HepG2 (cell line): ENCODE data around the gene TNFRSF9. TPM values are rescaled to one million over a fixed set of nuclear protein-coding genes. Genes with fewer than 3 reads are reported as not detected.
A peak's percentile ranks its signal among the peaks of the same experiment; 100 is the strongest.

Experiments
- ATAC-seq: fragments of 200-7000 bp; cut with Tn5 transposase; 3 replicates; pipeline ENCODE4 v1.9.1; 2020; ENCODE audit warnings: mild to moderate bottlenecking, moderate library complexity
- BruUV-seq: library from RNA; stranded (reverse); fragments of 400-500 nt; replicated peaks from 2 replicates; lab custom pipeline; 2021; lab: Mats Ljungman, UMichigan
- CTCF ChIA-PET: fragments of 300-600 bp; formaldehyde crosslinking; extraction: SDS; loops from one replicate; lab custom pipeline; 2021; ENCODE audit warnings: low total read pairs, inconsistent platforms, low intra/inter-chr PET ratio; lab: Yijun Ruan, JAX
- POLR2A ChIA-PET: fragments of 350-600 bp; sonication (Branson Sonifier 250); formaldehyde crosslinking; loops from one replicate; lab custom pipeline; 2020; ENCODE audit warnings: antibody characterized with exemption, inconsistent platforms; lab: Yijun Ruan, JAX
- DNase-seq: peaks from one replicate; pipeline ENCODE4 v3.0.0-alpha.2; 2015; ENCODE audit warnings: low spot score
- FAIRE-seq: peaks from 3 replicates; lab custom pipeline; 2011; peaks lifted over from hg19 to GRCh38; lab: Jason Lieb, UNC
- H2AFZ ChIP-seq: one replicate; pipeline ENCODE4 v1.6.1; 2011; ENCODE audit warnings: low read length, inconsistent platforms
- H3K27ac ChIP-seq: fragments of 300-600 bp; 3 replicates; pipeline ENCODE4 v1.8.0; 2011; ENCODE audit warnings: mixed run types, mild to moderate bottlenecking, mixed read lengths, low read length, inconsistent platforms; ENCODE audit not compliant: insufficient read depth; ENCODE audit errors: extremely low read length
- H3K27me3 ChIP-seq, 2 experiments: fragments of 200-600 bp in 1 of 2; 2 replicates in 1 of 2; 3 replicates in 1 of 2; pipeline versions ENCODE4 v1.6.0 to v1.8.0; 2011; ENCODE audit warnings: low read length in 2 of 2, mild to moderate bottlenecking in 2 of 2, moderate library complexity in 2 of 2, inconsistent platforms in 1 of 2; ENCODE audit not compliant: insufficient read depth in 2 of 2, control insufficient read depth in 1 of 2
- H3K36me3 ChIP-seq, 2 experiments: fragments of 200-600 bp in 1 of 2; replicated peaks in 1 of 2; 2 replicates in 1 of 2; 3 replicates in 1 of 2; pipeline versions ENCODE4 v1.5.1 to v1.8.0; 2011; ENCODE audit warnings: low read length in 2 of 2, inconsistent platforms in 1 of 2; ENCODE audit not compliant: insufficient read depth in 2 of 2, control insufficient read depth in 1 of 2
- H3K4me1 ChIP-seq: 2 replicates; pipeline ENCODE4 v1.5.1; 2012; ENCODE audit warnings: low read length, inconsistent platforms; ENCODE audit not compliant: insufficient read depth
- H3K4me2 ChIP-seq: 2 replicates; pipeline ENCODE4 v1.6.0; 2011; ENCODE audit warnings: low read depth, low read length, inconsistent platforms
- H3K4me3 ChIP-seq, 3 experiments: fragments of 200-600 bp in 1 of 3; sonication (generic), shearing (Covaris generic) in 1 of 3; replicated peaks in 1 of 3; 2 replicates each; pipeline ENCODE4 v1.5.1; 2011 to 2016; ENCODE audit warnings: low read length in 3 of 3, inconsistent platforms in 2 of 3, low read depth in 2 of 3, mild to moderate bottlenecking in 2 of 3, control low read depth in 1 of 3, mixed read lengths in 1 of 3; ENCODE audit not compliant: insufficient read depth in 1 of 3
- H3K79me2 ChIP-seq: one replicate; pipeline ENCODE4 v1.6.1; 2011; ENCODE audit warnings: low read length, inconsistent platforms; ENCODE audit not compliant: insufficient read depth
- H3K9ac ChIP-seq: 2 replicates; pipeline ENCODE4 v1.6.0; 2011; ENCODE audit warnings: mild to moderate bottlenecking, low read depth, low read length, inconsistent platforms; ENCODE audit not compliant: insufficient read depth
- H3K9me3 ChIP-seq: 2 replicates; pipeline ENCODE4 v1.5.1; 2012; ENCODE audit warnings: mild to moderate bottlenecking, low read length
- H4K20me1 ChIP-seq: 2 replicates; pipeline ENCODE4 v1.6.0; 2011; ENCODE audit warnings: inconsistent platforms, mild to moderate bottlenecking, low read length, moderate library complexity; ENCODE audit not compliant: insufficient read depth
- AGO2 ChIP-seq: fragments of 200-400 bp; formaldehyde crosslinking; optimal IDR thresholded peaks from 2 replicates; pipeline ENCODE3; 2017; ENCODE audit warnings: mild to moderate bottlenecking, low read depth, low read length, moderate library complexity
- ATRX ChIP-seq: sonication (generic); formaldehyde crosslinking; IDR thresholded peaks from 2 replicates; pipeline ENCODE4 v1.4.0; 2020; ENCODE audit warnings: missing genetic modification reagents, borderline replicate concordance
- CBX2 ChIP-seq, 2 experiments: fragments of 200-600 bp in 1 of 2; sonication (generic); formaldehyde crosslinking in 1 of 2; IDR thresholded peaks; 2 replicates each; pipeline versions ENCODE4 v1.7.0 to v1.8.1; 2018 to 2022; ENCODE audit warnings: low read depth in 2 of 2, low read length in 1 of 2, mild to moderate bottlenecking in 1 of 2, missing genetic modification reagents in 1 of 2
- CREM ChIP-seq, 2 experiments: sonication (generic) in 1 of 2; formaldehyde crosslinking in 1 of 2; IDR thresholded peaks; 2 replicates each; pipeline versions ENCODE4 v1.4.0 to v1.6.1; 2016 to 2020; ENCODE audit warnings: antibody characterized with exemption in 1 of 2, mild to moderate bottlenecking in 1 of 2, missing genetic modification reagents in 1 of 2
- GATAD1 ChIP-seq: IDR thresholded peaks from 2 replicates; pipeline ENCODE4 v1.6.1; 2016; ENCODE audit warnings: missing genetic modification reagents, missing compliant biosample characterization
- HES4 ChIP-seq: sonication (generic); formaldehyde crosslinking; IDR thresholded peaks from 2 replicates; pipeline ENCODE4 v1.9.0; 2021; ENCODE audit warnings: mild to moderate bottlenecking, missing genetic modification reagents, borderline replicate concordance
- MAFF ChIP-seq: IDR thresholded peaks from 2 replicates; pipeline ENCODE4 v1.6.1; 2011; ENCODE audit warnings: low read depth, low read length, improper control_type of control experiment
- MAFK ChIP-seq, 2 experiments: IDR thresholded peaks in 1 of 2; conservative IDR thresholded peaks in 1 of 2; 2 replicates each; pipeline ENCODE4 v1.6.1; 2011; ENCODE audit warnings: improper control_type of control experiment in 2 of 2, low read length in 2 of 2
- SALL1 ChIP-seq: sonication (generic); formaldehyde crosslinking; IDR thresholded peaks from 2 replicates; pipeline ENCODE4 v1.8.0; 2022; ENCODE audit warnings: mild to moderate bottlenecking, missing genetic modification reagents
- ZBTB38 ChIP-seq: sonication (generic); formaldehyde crosslinking; IDR thresholded peaks from 2 replicates; pipeline ENCODE4 v1.5.1; 2020; ENCODE audit warnings: mild to moderate bottlenecking, missing genetic modification reagents
- ZBTB7B ChIP-seq: sonication (generic); formaldehyde crosslinking; IDR thresholded peaks from 2 replicates; pipeline ENCODE4 v1.4.0; 2020; ENCODE audit warnings: missing genetic modification reagents
- ZNF530 ChIP-seq: sonication (generic); formaldehyde crosslinking; IDR thresholded peaks from 2 replicates; pipeline ENCODE4 v1.5.0; 2020; ENCODE audit warnings: low read depth, mild to moderate bottlenecking, missing genetic modification reagents
- ZNF766 ChIP-seq: sonication (generic); formaldehyde crosslinking; IDR thresholded peaks from 2 replicates; pipeline ENCODE4 v1.5.0; 2020; ENCODE audit warnings: missing genetic modification reagents, borderline replicate concordance
- ZNF879 ChIP-seq: sonication (generic); formaldehyde crosslinking; IDR thresholded peaks from 2 replicates; pipeline ENCODE4 v1.8.1; 2023; ENCODE audit warnings: missing genetic modification reagents
- WGBS: methylation state at CpG from one replicate; pipeline ENCODE4 v1.1.6; 2017; ENCODE audit warnings: low lambda C conversion rate; 5-methylcytosine and 5-hydroxymethylcytosine counted together
- in situ Hi-C: cut with HindIII; loops from 2 replicates; pipeline ENCODE4 v1.10.0; 2017; ENCODE audit warnings: low pct_unique_long_range_greater_than_20kb; ENCODE audit not compliant: extremely low pct_ligation_motif_present
- intact Hi-C: fragments of 100-400 bp; cut with micrococcal nuclease; formaldehyde crosslinking; loops from one replicate; pipeline ENCODE4 v1.10.0; 2022; ENCODE audit not compliant: unreplicated experiment
- polyA plus RNA-seq, 8 experiments: library from polyadenylated mRNA; depleted of rRNA in 3 of 8; stranded (reverse) in 7 of 8; unstranded in 1 of 8; fragments of >200 nt; fragmentation: Illumina TruSeq in 4 of 8; extraction: Trizol in 4 of 8; gene quantifications; 2 replicates each; pipeline versions ENCODE4 v1.2.1 to v1.2.3, GENCODE V29; 2011 to 2016; ENCODE audit warnings: low read depth in 4 of 8, missing spikeins in 1 of 8, mixed read lengths in 1 of 8; ENCODE audit not compliant: insufficient read depth in 1 of 8
- total RNA-seq, 5 experiments: library from RNA; depleted of rRNA; stranded (reverse); fragments of >200 nt; fragmentation: Illumina TruSeq; extraction: Trizol; gene quantifications; 2 replicates each; pipeline ENCODE4 v1.2.3, GENCODE V29; 2016; ENCODE audit warnings: low read depth in 1 of 5
- TF ChIP-seq, protein P1 (sequence below), 2 experiments: IDR thresholded peaks; 2 replicates each; pipeline ENCODE4 v1.6.1; 2011 to 2012; ENCODE audit warnings: low read length in 2 of 2, borderline replicate concordance in 1 of 2, low read depth in 1 of 2, mild to moderate bottlenecking in 1 of 2, moderate library complexity in 1 of 2
- TF ChIP-seq, protein P2 (sequence below): sonication (generic); formaldehyde crosslinking; IDR thresholded peaks from 2 replicates; pipeline ENCODE4 v1.4.0; 2020; ENCODE audit warnings: missing genetic modification reagents
- TF ChIP-seq, protein P3 (sequence below): sonication (generic); formaldehyde crosslinking; IDR thresholded peaks from 2 replicates; pipeline ENCODE4 v1.4.0; 2020; ENCODE audit warnings: missing genetic modification reagents

Gene TNFRSF9
- total and polyA plus RNA-seq, 2 of the 13 experiments (the other 11 are each of a cell fraction or from before 2014, with no cell fraction given): 0.07 TPM; not detected in 1

DNA sequence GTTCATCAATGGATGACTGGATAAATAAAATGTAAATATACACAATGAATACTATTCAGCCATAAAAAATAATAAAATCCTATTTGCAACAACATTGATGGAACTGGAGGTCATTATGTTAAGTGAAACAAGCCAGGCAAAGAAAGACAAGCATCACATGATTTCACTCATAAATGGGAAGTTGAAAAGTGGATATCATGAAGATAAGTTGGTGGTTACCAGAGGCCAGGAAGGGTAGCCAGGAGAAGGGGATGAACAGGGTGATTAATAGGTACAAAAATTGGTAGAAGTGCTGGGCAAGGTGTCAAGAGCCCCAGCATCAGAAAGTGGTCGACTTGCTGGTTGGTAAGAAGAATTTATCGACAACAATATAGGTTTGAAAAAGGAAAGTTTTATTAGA lies 19.5 kb upstream of the TNFRSF9 start (continued):
- TF ChIP-seq, protein P1, sequence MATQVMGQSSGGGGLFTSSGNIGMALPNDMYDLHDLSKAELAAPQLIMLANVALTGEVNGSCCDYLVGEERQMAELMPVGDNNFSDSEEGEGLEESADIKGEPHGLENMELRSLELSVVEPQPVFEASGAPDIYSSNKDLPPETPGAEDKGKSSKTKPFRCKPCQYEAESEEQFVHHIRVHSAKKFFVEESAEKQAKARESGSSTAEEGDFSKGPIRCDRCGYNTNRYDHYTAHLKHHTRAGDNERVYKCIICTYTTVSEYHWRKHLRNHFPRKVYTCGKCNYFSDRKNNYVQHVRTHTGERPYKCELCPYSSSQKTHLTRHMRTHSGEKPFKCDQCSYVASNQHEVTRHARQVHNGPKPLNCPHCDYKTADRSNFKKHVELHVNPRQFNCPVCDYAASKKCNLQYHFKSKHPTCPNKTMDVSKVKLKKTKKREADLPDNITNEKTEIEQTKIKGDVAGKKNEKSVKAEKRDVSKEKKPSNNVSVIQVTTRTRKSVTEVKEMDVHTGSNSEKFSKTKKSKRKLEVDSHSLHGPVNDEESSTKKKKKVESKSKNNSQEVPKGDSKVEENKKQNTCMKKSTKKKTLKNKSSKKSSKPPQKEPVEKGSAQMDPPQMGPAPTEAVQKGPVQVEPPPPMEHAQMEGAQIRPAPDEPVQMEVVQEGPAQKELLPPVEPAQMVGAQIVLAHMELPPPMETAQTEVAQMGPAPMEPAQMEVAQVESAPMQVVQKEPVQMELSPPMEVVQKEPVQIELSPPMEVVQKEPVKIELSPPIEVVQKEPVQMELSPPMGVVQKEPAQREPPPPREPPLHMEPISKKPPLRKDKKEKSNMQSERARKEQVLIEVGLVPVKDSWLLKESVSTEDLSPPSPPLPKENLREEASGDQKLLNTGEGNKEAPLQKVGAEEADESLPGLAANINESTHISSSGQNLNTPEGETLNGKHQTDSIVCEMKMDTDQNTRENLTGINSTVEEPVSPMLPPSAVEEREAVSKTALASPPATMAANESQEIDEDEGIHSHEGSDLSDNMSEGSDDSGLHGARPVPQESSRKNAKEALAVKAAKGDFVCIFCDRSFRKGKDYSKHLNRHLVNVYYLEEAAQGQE (IDR thresholded peaks at IDR 0.05; ENCODE audit: borderline replicate concordance in 1 of 2, low read depth in 1 of 2, low read length in 2 of 2): no peak
- no peak for TF ChIP-seq ATRX (CRISPR knock-in tag)
- TF ChIP-seq ZNF879: no peak
- no peak for TF ChIP-seq ZNF766 (CRISPR knock-in tag)

DNA sequence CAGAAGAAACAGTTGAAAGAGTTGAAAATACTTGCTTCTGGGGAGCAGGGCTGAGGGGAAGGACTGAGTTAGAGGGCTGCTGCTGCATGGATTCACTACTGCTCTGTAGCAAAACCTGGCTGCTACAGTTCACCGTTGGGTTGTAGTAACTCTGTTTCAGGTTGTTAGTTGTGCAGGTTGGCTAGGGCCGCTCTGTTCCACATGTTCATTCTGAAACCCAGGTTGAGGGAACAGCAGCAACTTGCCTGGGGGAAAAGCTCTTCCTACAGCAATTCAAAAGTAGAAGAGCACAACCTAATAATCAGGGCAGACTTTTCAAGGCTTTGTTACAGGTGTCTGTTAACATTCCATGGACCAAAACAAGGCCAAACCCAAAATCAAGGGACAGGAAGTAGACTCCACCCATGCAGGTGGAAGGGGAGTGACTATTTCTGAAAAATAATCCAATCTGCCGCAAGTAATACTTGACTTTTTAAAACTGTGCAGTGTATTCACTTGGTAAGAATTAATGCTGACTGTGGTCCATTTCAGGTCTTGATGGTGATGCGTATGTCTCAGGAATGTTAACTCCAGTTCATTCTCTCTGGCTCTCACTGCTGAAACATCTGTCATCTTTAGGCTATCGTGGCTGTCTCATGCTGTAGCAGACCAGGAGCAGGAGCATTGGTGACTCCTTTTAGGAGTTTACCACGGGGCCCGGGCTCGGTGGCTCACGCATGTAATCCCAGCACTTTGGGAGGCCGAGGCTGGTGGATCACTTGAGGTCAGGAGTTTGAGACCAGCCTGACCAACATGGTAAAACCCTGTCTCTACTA lies 15.8 kb upstream of the TNFRSF9 start:
- ATAC-seq (no peak), FAIRE-seq (no peak), DNase-seq (no peak)
- Histone ChIP-seq H3K79me2 (no peaks in the 10 kb centered on the region), H3K9me3 (no peaks in the 10 kb centered on the region), H3K9ac (no peak overlapping the region), H3K27ac (no peak overlapping the region), H3K27me3 (no peaks in the 10 kb centered on the region), H3K36me3 (no peaks in the 10 kb centered on the region), H2AFZ (no peak overlapping the region), H4K20me1 (no peaks in the 10 kb centered on the region), H3K4me3 (no peak overlapping the region), H3K4me1 (peaks cover 15% of the 10 kb centered on the region), H3K4me2 (no peak overlapping the region)
- ChIA-PET CTCF (no interaction called here), POLR2A (no interaction called here)
- in situ Hi-C loops (no loop called here), intact Hi-C loops (no loop called here)
- BruUV-seq: no TSS peak
- WGBS: 48% methylated on average over 9 of the region's 10 CpGs
- TF ChIP-seq CREM (IDR thresholded peaks at IDR 0.05): no peak
- TF ChIP-seq CREM (CRISPR knock-in tag; IDR thresholded peaks at IDR 0.05): no peak
- no peak for TF ChIP-seq CBX2 (IDR thresholded peaks at IDR 0.05; ENCODE audit: low read depth, low read length)
- no peak for TF ChIP-seq CBX2 (CRISPR knock-in tag; IDR thresholded peaks at IDR 0.05; ENCODE audit: low read depth)
- no peak for TF ChIP-seq SALL1 (CRISPR knock-in tag)
- TF ChIP-seq, protein P2, sequence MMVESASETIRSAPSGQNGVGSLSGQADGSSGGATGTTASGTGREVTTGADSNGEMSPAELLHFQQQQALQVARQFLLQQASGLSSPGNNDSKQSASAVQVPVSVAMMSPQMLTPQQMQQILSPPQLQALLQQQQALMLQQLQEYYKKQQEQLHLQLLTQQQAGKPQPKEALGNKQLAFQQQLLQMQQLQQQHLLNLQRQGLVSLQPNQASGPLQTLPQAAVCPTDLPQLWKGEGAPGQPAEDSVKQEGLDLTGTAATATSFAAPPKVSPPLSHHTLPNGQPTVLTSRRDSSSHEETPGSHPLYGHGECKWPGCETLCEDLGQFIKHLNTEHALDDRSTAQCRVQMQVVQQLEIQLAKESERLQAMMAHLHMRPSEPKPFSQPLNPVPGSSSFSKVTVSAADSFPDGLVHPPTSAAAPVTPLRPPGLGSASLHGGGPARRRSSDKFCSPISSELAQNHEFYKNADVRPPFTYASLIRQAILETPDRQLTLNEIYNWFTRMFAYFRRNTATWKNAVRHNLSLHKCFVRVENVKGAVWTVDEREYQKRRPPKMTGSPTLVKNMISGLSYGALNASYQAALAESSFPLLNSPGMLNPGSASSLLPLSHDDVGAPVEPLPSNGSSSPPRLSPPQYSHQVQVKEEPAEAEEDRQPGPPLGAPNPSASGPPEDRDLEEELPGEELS (CRISPR knock-in tag): no peak
- TF ChIP-seq ZNF530 (CRISPR knock-in tag): no peak
- peak; percentile 92 for TF ChIP-seq MAFF
- TF ChIP-seq, protein P3, sequence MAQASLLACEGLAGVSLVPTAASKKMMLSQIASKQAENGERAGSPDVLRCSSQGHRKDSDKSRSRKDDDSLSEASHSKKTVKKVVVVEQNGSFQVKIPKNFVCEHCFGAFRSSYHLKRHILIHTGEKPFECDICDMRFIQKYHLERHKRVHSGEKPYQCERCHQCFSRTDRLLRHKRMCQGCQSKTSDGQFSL (CRISPR knock-in tag): no peak
- TF ChIP-seq GATAD1: no peak
- TF ChIP-seq ZBTB38: no peak
- no peak for TF ChIP-seq HES4 (CRISPR knock-in tag)
- no peak for TF ChIP-seq AGO2
- no peak for TF ChIP-seq ZBTB7B (CRISPR knock-in tag)
- TF ChIP-seq MAFK (conservative IDR thresholded peaks at IDR 0.05 in 1 of 2, IDR thresholded peaks at IDR 0.05 in 1 of 2; ENCODE audit: low read length in 2 of 2): peak; percentile 92 to 95
